Neuronal stem cell (in vitro differentiated cells): ENCODE measurements around the gene IMMP2L. TPM values are rescaled to one million over a fixed set of nuclear protein-coding genes. Genes with fewer than 3 reads are reported as not detected.

Experiments
- DNase-seq: peaks from one replicate; pipeline ENCODE4 v3.0.0-alpha.2; 2013; ENCODE audit warnings: low spot score
- H2AFZ ChIP-seq: one replicate; pipeline ENCODE4 v1.6.1; 2013; ENCODE audit warnings: mild to moderate bottlenecking, low read length, inconsistent platforms
- H2AK5ac ChIP-seq: 2 replicates; pipeline ENCODE4 v1.6.1; 2013; ENCODE audit warnings: low read depth, mild to moderate bottlenecking, inconsistent platforms, low read length, moderate library complexity, mixed read lengths
- H2BK120ac ChIP-seq: 2 replicates; pipeline ENCODE4 v1.6.1; 2013; ENCODE audit warnings: low read depth, mild to moderate bottlenecking, inconsistent platforms, low read length, moderate library complexity, mixed read lengths
- H2BK12ac ChIP-seq: one replicate; pipeline ENCODE4 v1.6.1; 2013; ENCODE audit warnings: low read length, inconsistent platforms
- H2BK15ac ChIP-seq: 2 replicates; pipeline ENCODE4 v1.6.1; 2013; ENCODE audit warnings: mild to moderate bottlenecking, low read length, inconsistent platforms, mixed read lengths
- H2BK5ac ChIP-seq: one replicate; pipeline ENCODE4 v1.6.1; 2013; ENCODE audit warnings: inconsistent platforms, mild to moderate bottlenecking, low read length, moderate library complexity
- H3K14ac ChIP-seq: one replicate; pipeline ENCODE4 v1.6.1; 2013; ENCODE audit warnings: low read length, inconsistent platforms
- H3K18ac ChIP-seq: 2 replicates; pipeline ENCODE4 v1.6.1; 2013; ENCODE audit warnings: low read length, inconsistent platforms
- H3K23ac ChIP-seq: 2 replicates; pipeline ENCODE4 v1.6.1; 2013; ENCODE audit warnings: low read depth, mild to moderate bottlenecking, mixed read lengths, low read length, inconsistent platforms; ENCODE audit not compliant: poor library complexity
- H3K27ac ChIP-seq: replicated peaks from 3 replicates; pipeline ENCODE4 v1.5.1; 2013; ENCODE audit warnings: low read length, inconsistent platforms
- H3K27me3 ChIP-seq, 3 experiments: 2 replicates each; pipeline ENCODE4 v1.6.1; 2013; ENCODE audit warnings: low read length in 3 of 3, mild to moderate bottlenecking in 2 of 3, inconsistent platforms in 1 of 3, low read depth in 1 of 3, mixed read lengths in 1 of 3, moderate library complexity in 1 of 3; ENCODE audit not compliant: control insufficient read depth in 3 of 3, insufficient read depth in 3 of 3
- H3K36me3 ChIP-seq, 2 donors: replicated peaks in 1 of 2; 2 replicates each; pipeline ENCODE4 v1.6.1; 2013; ENCODE audit warnings: low read length in 2 of 2; ENCODE audit not compliant: control insufficient read depth in 2 of 2, insufficient read depth in 2 of 2
- H3K4ac ChIP-seq: 2 replicates; pipeline ENCODE4 v1.6.1; 2013; ENCODE audit warnings: inconsistent platforms, mild to moderate bottlenecking, low read length, moderate library complexity
- H3K4me1 ChIP-seq, 2 donors: 1 replicate in 1 of 2; 2 replicates in 1 of 2; pipeline ENCODE4 v1.6.1; 2013; ENCODE audit warnings: low read length in 2 of 2, low read depth in 1 of 2; ENCODE audit not compliant: control insufficient read depth in 2 of 2, insufficient read depth in 1 of 2
- H3K4me2 ChIP-seq: one replicate; pipeline ENCODE4 v1.6.1; 2013; ENCODE audit warnings: mild to moderate bottlenecking, low read length, inconsistent platforms; ENCODE audit not compliant: insufficient read depth, poor library complexity, severe bottlenecking
- H3K4me3 ChIP-seq, 2 donors: 2 replicates each; pipeline ENCODE4 v1.5.1; 2013; ENCODE audit warnings: low read length in 2 of 2, mild to moderate bottlenecking in 2 of 2, inconsistent platforms in 1 of 2, moderate library complexity in 1 of 2
- H3K79me1 ChIP-seq: one replicate; pipeline ENCODE4 v1.6.1; 2013; ENCODE audit warnings: low read depth, mild to moderate bottlenecking, inconsistent platforms, low read length, moderate library complexity
- H3K9ac ChIP-seq: one replicate; pipeline ENCODE4 v1.6.1; 2013; ENCODE audit warnings: mild to moderate bottlenecking, low read depth, low read length, inconsistent platforms; ENCODE audit not compliant: poor library complexity
- H3K9me3 ChIP-seq, 2 donors: replicated peaks in 1 of 2; 2 replicates each; pipeline versions ENCODE3 to v1.6.1; 2013; ENCODE audit warnings: low read length in 2 of 2, mild to moderate bottlenecking in 2 of 2, inconsistent platforms in 1 of 2, low read depth in 1 of 2, mixed read lengths in 1 of 2, moderate library complexity in 1 of 2; ENCODE audit not compliant: control insufficient read depth in 2 of 2, insufficient read depth in 1 of 2
- H4K8ac ChIP-seq: one replicate; pipeline ENCODE4 v1.6.1; 2013; ENCODE audit warnings: low read depth, mild to moderate bottlenecking, inconsistent platforms, low read length, moderate library complexity
- H4K91ac ChIP-seq: one replicate; pipeline ENCODE4 v1.6.1; 2013; ENCODE audit warnings: low read length, low read depth, mild to moderate bottlenecking, inconsistent platforms; ENCODE audit not compliant: poor library complexity
- WGBS, 2 donors: extraction: QIAGEN DNeasy Blood & Tissue Kit; methylation state at CpG; one replicate each; pipeline ENCODE4 v1.1.7; 2013; ENCODE audit warnings: missing lambda C conversion rate in 2 of 2, mixed read lengths in 1 of 2; ENCODE audit not compliant: insufficient read length in 2 of 2, insufficient replicate concordance in 1 of 2; ENCODE audit errors: extremely low coverage in 2 of 2; 5-methylcytosine and 5-hydroxymethylcytosine counted together
- small RNA-seq: library from polyadenylated mRNA; stranded (forward); fragments of <200 nt; extraction: miRNeasy Mini kit (QIAGEN cat#:217004); gene quantifications from one replicate; pipeline ENCODE3, GENCODE V24; 2013; ENCODE audit not compliant: insufficient read depth

Gene IMMP2L

GRCh38 chr7:110621289-110621688 is 941.0 kb downstream of the IMMP2L start:
- H4K91ac ChIP-seq = no peak overlapping the region
- H3K4me1 ChIP-seq = no peaks in the 10 kb centered on the region
- H3K27me3 ChIP-seq = no peaks in the 10 kb centered on the region
- no peak overlapping the region for H3K23ac ChIP-seq
- no peaks in the 10 kb centered on the region for H3K36me3 ChIP-seq
- H2BK120ac ChIP-seq = no peak overlapping the region
- no peak overlapping the region for H3K9ac ChIP-seq
- no peak overlapping the region for H2BK12ac ChIP-seq
- no peak overlapping the region for H2AFZ ChIP-seq
- H3K14ac ChIP-seq = no peak overlapping the region
- H3K4me2 ChIP-seq = no peak overlapping the region
- H3K4ac ChIP-seq = no peak overlapping the region
- H3K9me3 ChIP-seq = no peaks in the 10 kb centered on the region
- no peak overlapping the region for H3K27ac ChIP-seq
- no peaks in the 10 kb centered on the region for H3K79me1 ChIP-seq
- no peak overlapping the region for H4K8ac ChIP-seq
- no peak for DNase-seq
- H2AK5ac ChIP-seq = no peak overlapping the region
- no peak overlapping the region for H3K4me3 ChIP-seq
- 100% methylated on average over 1 of the region's 2 CpGs; no CpG with 5 or more reads in 1 of the 2 donors for WGBS, 2 donors
- no peak overlapping the region for H3K18ac ChIP-seq
- H2BK15ac ChIP-seq = no peak overlapping the region
- H2BK5ac ChIP-seq = no peak overlapping the region

- Histone ChIP-seq H4K91ac (no peak overlapping the region), H3K14ac (no peak overlapping the region), H3K27ac (no peak overlapping the region), H3K27me3 (no peaks in the 10 kb centered on the region), H2BK12ac (no peak overlapping the region), H3K36me3 (no peaks in the 10 kb centered on the region), H3K9ac (no peak overlapping the region), H3K4me1 (no peaks in the 10 kb centered on the region), H2BK5ac (no peak overlapping the region), H3K23ac (no peak overlapping the region), H3K9me3 (no peaks in the 10 kb centered on the region), H3K18ac (peak overlapping the region; percentile 15), H3K79me1 (no peaks in the 10 kb centered on the region), H2AK5ac (no peak overlapping the region), H3K4me2 (no peak overlapping the region), H2BK15ac (no peak overlapping the region), H2BK120ac (no peak overlapping the region), H4K8ac (no peak overlapping the region), H2AFZ (peak overlapping the region; percentile 53), H3K4me3 (no peak overlapping the region), H3K4ac (no peak overlapping the region)
- WGBS, 2 donors = no CpG with 5 or more reads among the region's 7 CpGs
- DNase-seq = no peak
These were observed 942.1 kb downstream of the IMMP2L start for GRCh38 chr7:110620110-110620735.

Small RNA genes within 50 kb of the gene (small RNA-seq; reads per million reads assigned to genes)
- gene AC003989.2 = not detected
